HG02642 (cell line): ENCODE measurements around the gene AGAP1.
"Not testable (repeated sequence)": the region's sequence is repeated elsewhere in the genome, so short reads cannot be mapped to it uniquely, and the experiment has no call there.

Experiments used
- ATAC-seq: cut with Tn5 transposase; IDR thresholded peaks from one replicate; pipeline ENCODE4 v1.9.1; 2021; ENCODE audit warnings: mild to moderate bottlenecking; ENCODE audit not compliant: unreplicated experiment, poor library complexity

AGAP1 gene

GRCh38 chr2:236083934-236084333 lies 590.1 kb downstream of the AGAP1 start:
- no peak for ATAC-seq

- ATAC-seq = no peak
Observed at GRCh38 chr2:236085211-236085610, 591.4 kb downstream of the AGAP1 start.

GRCh38 chr2:236085647-236086046 lies 591.8 kb downstream of the AGAP1 start:
- no peak for ATAC-seq

- ATAC-seq = no peak
Observed at GRCh38 chr2:236086403-236086970, 592.6 kb downstream of the AGAP1 start.

GRCh38 chr2:236086971-236087465 lies 593.2 kb downstream of the AGAP1 start:
- ATAC-seq = no peak

- no peak for ATAC-seq
Observed at GRCh38 chr2:236088368-236089057, 594.7 kb downstream of the AGAP1 start.

- ATAC-seq = no peak
Observed at GRCh38 chr2:236089271-236090026, 595.6 kb downstream of the AGAP1 start.

GRCh38 chr2:236090027-236090382 lies 596.2 kb downstream of the AGAP1 start:
- no peak for ATAC-seq

- ATAC-seq = not testable (repeated sequence)
Observed at GRCh38 chr2:236090826-236091225, 597.0 kb downstream of the AGAP1 start.

- no peak for ATAC-seq
Observed at GRCh38 chr2:236092714-236093113, 598.9 kb downstream of the AGAP1 start.

- no peak for ATAC-seq
Observed at GRCh38 chr2:236093134-236093533, 599.3 kb downstream of the AGAP1 start.

GRCh38 chr2:236095504-236095903 lies 601.7 kb downstream of the AGAP1 start:
- ATAC-seq = no peak

- no peak for ATAC-seq
Observed at GRCh38 chr2:236101311-236101950, 607.6 kb downstream of the AGAP1 start.

- no peak for ATAC-seq
Observed at GRCh38 chr2:236102971-236103370, 609.1 kb downstream of the AGAP1 start.

GRCh38 chr2:236103981-236104380 lies 610.1 kb downstream of the AGAP1 start:
- ATAC-seq = no peak

GRCh38 chr2:236105955-236106607 lies 612.2 kb downstream of the AGAP1 start:
- ATAC-seq = no peak

GRCh38 chr2:236106761-236107160 lies 612.9 kb downstream of the AGAP1 start:
- no peak for ATAC-seq

GRCh38 chr2:236107536-236107935 lies 613.7 kb downstream of the AGAP1 start:
- ATAC-seq = no peak

GRCh38 chr2:236107942-236108625 lies 614.2 kb downstream of the AGAP1 start:
- ATAC-seq = no peak

GRCh38 chr2:236109061-236109460 lies 615.2 kb downstream of the AGAP1 start:
- ATAC-seq = no peak
